ENCODE measurements around the gene MAL. TPM values are rescaled to one million over a fixed set of nuclear protein-coding genes. Genes with fewer than 3 reads are reported as not detected.

Gene MAL
- total and polyA plus RNA-seq, 2 experiments from 2014 or later, result 1.4 TPM; not detected in 1

DNA sequence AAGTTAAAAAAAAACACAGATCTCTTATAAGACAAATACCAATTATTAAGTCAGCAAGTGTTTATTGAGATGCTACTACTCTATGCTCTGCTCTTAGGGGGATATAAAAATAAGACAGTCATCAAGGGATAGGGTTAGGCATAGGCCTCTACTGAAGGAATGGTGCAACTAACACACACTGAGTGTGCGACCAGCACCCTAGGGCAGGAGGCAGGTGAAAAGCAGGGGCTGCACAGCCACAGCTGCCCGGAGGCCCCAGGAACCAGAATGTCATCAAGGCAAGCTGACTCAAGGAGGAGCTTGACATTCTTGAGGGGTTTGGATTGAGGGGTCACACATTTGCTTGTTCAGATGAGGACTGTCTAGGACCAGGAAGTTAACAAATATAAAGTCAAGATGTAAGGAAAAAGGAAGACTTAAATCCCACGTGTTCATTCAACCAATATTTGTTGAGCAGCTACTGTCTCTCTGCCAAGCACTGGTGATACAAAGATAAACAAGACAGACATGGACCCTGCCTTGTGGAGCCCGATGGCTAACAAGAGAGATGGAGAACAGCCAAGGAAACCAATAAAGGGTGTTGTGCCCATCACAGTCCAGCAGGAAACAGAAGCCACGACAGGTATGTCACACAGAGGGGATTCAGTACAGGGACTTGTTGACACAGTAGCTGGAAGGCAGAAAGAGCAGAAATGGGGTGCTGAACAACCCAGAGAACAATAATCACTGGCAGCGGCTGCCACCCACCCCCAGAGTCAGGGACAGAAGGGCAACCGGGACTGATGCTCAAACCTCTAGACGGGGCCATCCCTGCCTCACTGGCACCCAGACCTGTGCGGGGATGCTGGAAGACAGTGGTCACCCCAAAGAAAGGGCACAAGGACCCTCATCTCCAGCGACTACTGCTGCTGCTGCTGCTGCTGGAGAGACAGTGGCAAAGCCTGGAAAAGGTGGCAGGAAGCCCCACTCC, 45.8 kb upstream of the MAL start:
- TF ChIP-seq EZH2phosphoT487 (IDR thresholded peaks at IDR 0.05; ENCODE audit: low read depth, severe bottlenecking, unreplicated experiment) (no peak), EZH2 (IDR thresholded peaks at IDR 0.05; ENCODE audit: borderline replicate concordance) (no peak)
- TF ChIP-seq, protein P1, sequence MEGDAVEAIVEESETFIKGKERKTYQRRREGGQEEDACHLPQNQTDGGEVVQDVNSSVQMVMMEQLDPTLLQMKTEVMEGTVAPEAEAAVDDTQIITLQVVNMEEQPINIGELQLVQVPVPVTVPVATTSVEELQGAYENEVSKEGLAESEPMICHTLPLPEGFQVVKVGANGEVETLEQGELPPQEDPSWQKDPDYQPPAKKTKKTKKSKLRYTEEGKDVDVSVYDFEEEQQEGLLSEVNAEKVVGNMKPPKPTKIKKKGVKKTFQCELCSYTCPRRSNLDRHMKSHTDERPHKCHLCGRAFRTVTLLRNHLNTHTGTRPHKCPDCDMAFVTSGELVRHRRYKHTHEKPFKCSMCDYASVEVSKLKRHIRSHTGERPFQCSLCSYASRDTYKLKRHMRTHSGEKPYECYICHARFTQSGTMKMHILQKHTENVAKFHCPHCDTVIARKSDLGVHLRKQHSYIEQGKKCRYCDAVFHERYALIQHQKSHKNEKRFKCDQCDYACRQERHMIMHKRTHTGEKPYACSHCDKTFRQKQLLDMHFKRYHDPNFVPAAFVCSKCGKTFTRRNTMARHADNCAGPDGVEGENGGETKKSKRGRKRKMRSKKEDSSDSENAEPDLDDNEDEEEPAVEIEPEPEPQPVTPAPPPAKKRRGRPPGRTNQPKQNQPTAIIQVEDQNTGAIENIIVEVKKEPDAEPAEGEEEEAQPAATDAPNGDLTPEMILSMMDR (IDR thresholded peaks at IDR 0.05; ENCODE audit: poor library complexity), result no peak
- no peaks in the 10 kb centered on the region for H3K9me2 ChIP-seq (replicated peaks; ENCODE audit: insufficient read depth)

DNA sequence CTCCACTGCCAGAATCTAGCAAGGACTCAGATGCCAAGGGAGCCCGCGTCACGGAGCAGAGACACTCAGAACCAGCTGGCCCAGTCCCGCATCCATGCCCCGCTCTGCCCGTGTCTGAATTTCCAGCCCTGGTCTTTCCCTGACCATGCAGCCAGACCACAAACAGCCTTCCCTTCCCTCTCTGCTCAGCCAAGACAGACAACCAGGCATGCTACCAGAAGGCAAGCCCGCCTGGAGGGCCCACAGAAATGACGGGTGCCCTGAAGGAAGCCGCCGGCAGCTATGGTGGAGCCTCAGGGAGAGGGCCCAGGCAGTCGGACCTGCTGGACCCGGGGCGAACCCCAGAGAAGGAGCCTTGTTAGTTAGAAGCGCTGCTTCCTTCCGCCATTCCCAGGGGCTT, 45.1 kb upstream of the MAL start:
- no peaks in the 10 kb centered on the region for H3K9me2 ChIP-seq (replicated peaks; ENCODE audit: insufficient read depth)
- H3K4me1 ChIP-seq (ENCODE audit: insufficient read depth), result no peaks in the 10 kb centered on the region
- no peak for DNase-seq (ENCODE audit: low spot score)
- H3K4me2 ChIP-seq, result no peak overlapping the region
- no peak overlapping the region for H3K27ac ChIP-seq
- no peaks in the 10 kb centered on the region for H4K20me1 ChIP-seq (ENCODE audit: insufficient read depth, poor library complexity, severe bottlenecking)
- 83% methylated on average over 15 of the region's 15 CpGs for WGBS (ENCODE audit: low lambda C conversion rate, missing lambda C conversion rate)
- H3K36me3 ChIP-seq (replicated peaks; ENCODE audit: insufficient read depth, low read depth), result no peaks in the 10 kb centered on the region
- no peak for TF ChIP-seq EZH2phosphoT487 (IDR thresholded peaks at IDR 0.05; ENCODE audit: low read depth, severe bottlenecking, unreplicated experiment)
- TF ChIP-seq EZH2 (IDR thresholded peaks at IDR 0.05; ENCODE audit: borderline replicate concordance), result no peak
- TF ChIP-seq, protein P1 (IDR thresholded peaks at IDR 0.05; ENCODE audit: poor library complexity), result no peak
- no peaks in the 10 kb centered on the region for H3K79me2 ChIP-seq
- no peaks in the 10 kb centered on the region for H3K27me3 ChIP-seq
- no peak overlapping the region for H2AFZ ChIP-seq
- no peak overlapping the region for H3K4me3 ChIP-seq
- no peaks in the 10 kb centered on the region for H3K9me3 ChIP-seq (ENCODE audit: low read depth)

More for the DNA sequence above, 45.8 kb upstream of the MAL start:
- no peak for DNase-seq (ENCODE audit: low spot score)
- H3K9me3 ChIP-seq (ENCODE audit: low read depth), result no peaks in the 10 kb centered on the region
- WGBS (ENCODE audit: low lambda C conversion rate, missing lambda C conversion rate), result 73% methylated on average over 10 of the region's 10 CpGs
- no peaks in the 10 kb centered on the region for H4K20me1 ChIP-seq (ENCODE audit: insufficient read depth, poor library complexity, severe bottlenecking)
- H3K4me3 ChIP-seq, result no peak overlapping the region
- no peaks in the 10 kb centered on the region for H3K27me3 ChIP-seq
- no peak overlapping the region for H2AFZ ChIP-seq
- no peaks in the 10 kb centered on the region for H3K79me2 ChIP-seq
- H3K27ac ChIP-seq, result no peak overlapping the region
- no peaks in the 10 kb centered on the region for H3K4me1 ChIP-seq (ENCODE audit: insufficient read depth)
- H3K36me3 ChIP-seq (replicated peaks; ENCODE audit: insufficient read depth, low read depth), result no peaks in the 10 kb centered on the region
- H3K4me2 ChIP-seq, result no peak overlapping the region

DNA sequence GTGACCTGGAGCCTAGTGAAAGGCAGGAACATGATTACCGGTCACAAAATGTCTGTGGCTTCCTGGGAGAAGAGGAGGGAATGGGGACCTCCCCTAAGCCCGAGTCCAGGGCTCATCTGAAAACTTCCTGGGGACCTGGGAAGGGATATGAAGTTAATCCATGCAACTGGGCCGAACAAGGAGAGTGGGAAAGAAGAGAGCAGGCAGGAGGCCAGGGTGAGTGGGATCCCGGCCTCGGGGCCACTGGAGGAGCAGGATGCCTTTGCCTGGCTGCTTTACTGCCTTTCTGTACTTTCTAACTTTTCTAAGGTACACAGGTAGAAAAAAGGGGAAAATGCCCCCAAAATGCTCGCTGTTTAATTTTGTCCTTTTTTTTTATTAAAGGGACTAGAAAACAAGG, 43.4 kb upstream of the MAL start:
- Histone ChIP-seq H3K79me2 (no peaks in the 10 kb centered on the region), H3K4me3 (no peak overlapping the region), H2AFZ (no peak overlapping the region), H4K20me1 (ENCODE audit: insufficient read depth, poor library complexity, severe bottlenecking) (no peaks in the 10 kb centered on the region), H3K27ac (no peak overlapping the region), H3K9me2 (replicated peaks; ENCODE audit: insufficient read depth) (no peaks in the 10 kb centered on the region), H3K36me3 (replicated peaks; ENCODE audit: insufficient read depth, low read depth) (no peaks in the 10 kb centered on the region), H3K4me2 (no peak overlapping the region), H3K27me3 (no peaks in the 10 kb centered on the region), H3K9me3 (ENCODE audit: low read depth) (no peaks in the 10 kb centered on the region), H3K4me1 (ENCODE audit: insufficient read depth) (no peaks in the 10 kb centered on the region)
- no peak for DNase-seq (ENCODE audit: low spot score)
- TF ChIP-seq EZH2phosphoT487 (IDR thresholded peaks at IDR 0.05; ENCODE audit: low read depth, severe bottlenecking, unreplicated experiment) (no peak), EZH2 (IDR thresholded peaks at IDR 0.05; ENCODE audit: borderline replicate concordance) (no peak)
- TF ChIP-seq, protein P1 (IDR thresholded peaks at IDR 0.05; ENCODE audit: poor library complexity), result no peak
- 60% methylated on average over 6 of the region's 6 CpGs for WGBS (ENCODE audit: low lambda C conversion rate, missing lambda C conversion rate)

All from hepatocyte (in vitro differentiated cells).